SK-N-SH treated with all-trans-retinoic acid at 6 μM for 48 hours (cell line): Measurements from ENCODE around the gene ESPNL.

Experiments
- ATAC-seq: fragments of 200-7000 bp; cut with Tn5 transposase; 3 replicates; pipeline ENCODE4 v1.9.1; 2020; ENCODE audit warnings: mild to moderate bottlenecking, moderate library complexity
- ARNTL ChIP-seq: fragments of 450-650 bp; formaldehyde crosslinking; IDR thresholded peaks from 2 replicates; pipeline ENCODE4 v1.5.0; 2020; ENCODE audit warnings: low read depth, mild to moderate bottlenecking, moderate library complexity, borderline replicate concordance
- BACH2 ChIP-seq: fragments of 250-450 bp; sonication (Bioruptor Pico); IDR thresholded peaks from 2 replicates; pipeline ENCODE4 v1.9.0; 2021; ENCODE audit warnings: mild to moderate bottlenecking, borderline replicate concordance
- ESRRG ChIP-seq: fragments of 250-450 bp; sonication (Bioruptor Pico); IDR thresholded peaks from 2 replicates; pipeline ENCODE4 v1.6.1; 2021; ENCODE audit warnings: mild to moderate bottlenecking
- GLIS3 ChIP-seq: fragments of 250-450 bp; sonication (Bioruptor Pico); IDR thresholded peaks from 2 replicates; pipeline ENCODE4 v1.5.0; 2020; ENCODE audit warnings: mild to moderate bottlenecking, moderate library complexity
- OSR1 ChIP-seq: fragments of 250-450 bp; sonication (Bioruptor Pico); IDR thresholded peaks from 2 replicates; pipeline ENCODE4 v1.8.0; 2022; ENCODE audit warnings: moderate library complexity, mild to moderate bottlenecking, inconsistent platforms
- PPARA ChIP-seq: fragments of 250-450 bp; sonication (Bioruptor Pico); IDR thresholded peaks from 2 replicates; pipeline ENCODE4 v1.5.0; 2020; ENCODE audit warnings: mild to moderate bottlenecking, borderline replicate concordance
- RARB ChIP-seq: fragments of 250-450 bp; sonication (Bioruptor Pico); IDR thresholded peaks from 2 replicates; pipeline ENCODE4 v1.8.0; 2021; ENCODE audit warnings: mild to moderate bottlenecking, moderate library complexity
- SNAI2 ChIP-seq: fragments of 250-450 bp; sonication (Bioruptor Pico); IDR thresholded peaks from 2 replicates; pipeline ENCODE4 v1.5.0; 2020; ENCODE audit warnings: mild to moderate bottlenecking, moderate library complexity
- TCF4 ChIP-seq: fragments of 250-450 bp; sonication (Bioruptor Pico); IDR thresholded peaks from 2 replicates; pipeline ENCODE4 v1.8.0; 2021; ENCODE audit warnings: mild to moderate bottlenecking, moderate library complexity, borderline replicate concordance
- TOX ChIP-seq: fragments of 250-450 bp; sonication (Bioruptor Pico); IDR thresholded peaks from 2 replicates; pipeline ENCODE4 v1.8.0; 2021; ENCODE audit warnings: mild to moderate bottlenecking, moderate library complexity, borderline replicate concordance
- ZFP30 ChIP-seq: fragments of 450-650 bp; formaldehyde crosslinking; IDR thresholded peaks from 2 replicates; pipeline ENCODE4 v1.5.0; 2022; ENCODE audit warnings: mild to moderate bottlenecking, moderate library complexity
- ZNF565 ChIP-seq: fragments of 450-650 bp; formaldehyde crosslinking; conservative IDR thresholded peaks from 2 replicates; pipeline ENCODE4 v1.5.0; 2020; ENCODE audit warnings: low read depth, mild to moderate bottlenecking, moderate library complexity
- ZNF70 ChIP-seq: fragments of 450-650 bp; formaldehyde crosslinking; IDR thresholded peaks from 2 replicates; pipeline ENCODE4 v1.5.0; 2020; ENCODE audit warnings: mild to moderate bottlenecking, moderate library complexity
- ZNF8 ChIP-seq: fragments of 450-650 bp; formaldehyde crosslinking; IDR thresholded peaks from 2 replicates; pipeline ENCODE4 v1.5.0; 2020; ENCODE audit warnings: mild to moderate bottlenecking, moderate library complexity
- TF ChIP-seq, protein P1 (sequence below): fragments of 250-450 bp; sonication (Bioruptor Pico); IDR thresholded peaks from 2 replicates; pipeline ENCODE4 v1.5.0; 2020; ENCODE audit warnings: mild to moderate bottlenecking, moderate library complexity
- TF ChIP-seq, protein P2 (sequence below): fragments of 250-450 bp; sonication (Bioruptor Pico); IDR thresholded peaks from 2 replicates; pipeline ENCODE4 v1.5.1; 2020; ENCODE audit warnings: low read depth, mild to moderate bottlenecking, moderate library complexity
- TF ChIP-seq, protein P3 (sequence below): fragments of 250-450 bp; sonication (Bioruptor Pico); IDR thresholded peaks from 2 replicates; pipeline ENCODE4 v1.8.0; 2021; ENCODE audit warnings: low read depth, mild to moderate bottlenecking, moderate library complexity, borderline replicate concordance
- TF ChIP-seq, protein P4 (sequence below): fragments of 250-450 bp; sonication (Bioruptor Pico); IDR thresholded peaks from 2 replicates; pipeline ENCODE4 v1.8.0; 2020; ENCODE audit warnings: mild to moderate bottlenecking, moderate library complexity, borderline replicate concordance
- TF ChIP-seq, protein P5 (sequence below): fragments of 250-450 bp; sonication (Bioruptor Pico); IDR thresholded peaks from 2 replicates; pipeline ENCODE4 v1.5.1; 2021; ENCODE audit warnings: mild to moderate bottlenecking, moderate library complexity

Gene ESPNL

DNA sequence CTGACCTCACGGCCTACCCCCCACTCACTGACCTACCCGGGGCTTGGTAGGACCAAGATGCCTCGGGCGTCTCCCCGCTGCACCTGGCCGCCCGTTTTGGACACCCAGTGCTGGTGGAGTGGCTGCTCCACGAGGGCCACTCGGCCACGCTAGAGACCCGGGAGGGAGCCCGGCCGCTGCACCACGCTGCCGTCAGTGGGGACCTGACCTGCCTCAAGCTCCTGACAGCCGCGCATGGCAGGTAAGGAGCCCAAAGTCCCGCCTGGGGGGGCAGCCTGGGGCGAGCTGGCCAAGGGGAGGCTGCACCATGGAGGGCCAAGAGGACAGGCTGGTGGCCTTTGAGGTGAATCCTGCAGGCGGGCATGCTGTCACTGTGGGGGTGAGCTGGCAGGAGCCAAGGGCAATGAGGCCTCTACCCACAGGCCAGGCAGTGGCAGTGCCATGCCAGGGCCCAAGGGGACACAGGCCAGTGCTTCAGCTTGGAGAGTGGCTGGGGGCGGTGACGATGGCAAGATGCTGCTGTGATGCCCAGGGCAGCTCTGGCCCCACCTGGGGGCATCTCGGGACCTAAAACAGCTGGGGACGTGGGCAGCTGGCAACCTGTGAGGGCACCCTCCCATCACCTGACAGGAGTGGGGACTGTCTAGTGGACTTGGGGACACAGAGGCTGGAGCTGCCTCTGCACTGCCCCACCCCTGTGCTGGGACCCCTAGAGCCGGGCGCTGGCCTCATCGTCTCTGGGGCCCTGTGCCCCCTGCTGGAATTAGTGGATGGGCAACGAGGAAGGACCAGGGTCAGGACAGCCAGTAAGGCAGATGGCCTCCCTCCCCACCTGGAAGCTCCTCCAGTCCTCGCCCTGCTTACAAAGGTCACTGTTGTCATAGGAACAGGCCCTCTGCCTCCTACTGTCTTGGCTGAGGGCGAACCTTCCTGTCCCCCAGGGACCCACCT lies 2.0 kb downstream of the ESPNL start (continued):
- TF ChIP-seq, protein P1, sequence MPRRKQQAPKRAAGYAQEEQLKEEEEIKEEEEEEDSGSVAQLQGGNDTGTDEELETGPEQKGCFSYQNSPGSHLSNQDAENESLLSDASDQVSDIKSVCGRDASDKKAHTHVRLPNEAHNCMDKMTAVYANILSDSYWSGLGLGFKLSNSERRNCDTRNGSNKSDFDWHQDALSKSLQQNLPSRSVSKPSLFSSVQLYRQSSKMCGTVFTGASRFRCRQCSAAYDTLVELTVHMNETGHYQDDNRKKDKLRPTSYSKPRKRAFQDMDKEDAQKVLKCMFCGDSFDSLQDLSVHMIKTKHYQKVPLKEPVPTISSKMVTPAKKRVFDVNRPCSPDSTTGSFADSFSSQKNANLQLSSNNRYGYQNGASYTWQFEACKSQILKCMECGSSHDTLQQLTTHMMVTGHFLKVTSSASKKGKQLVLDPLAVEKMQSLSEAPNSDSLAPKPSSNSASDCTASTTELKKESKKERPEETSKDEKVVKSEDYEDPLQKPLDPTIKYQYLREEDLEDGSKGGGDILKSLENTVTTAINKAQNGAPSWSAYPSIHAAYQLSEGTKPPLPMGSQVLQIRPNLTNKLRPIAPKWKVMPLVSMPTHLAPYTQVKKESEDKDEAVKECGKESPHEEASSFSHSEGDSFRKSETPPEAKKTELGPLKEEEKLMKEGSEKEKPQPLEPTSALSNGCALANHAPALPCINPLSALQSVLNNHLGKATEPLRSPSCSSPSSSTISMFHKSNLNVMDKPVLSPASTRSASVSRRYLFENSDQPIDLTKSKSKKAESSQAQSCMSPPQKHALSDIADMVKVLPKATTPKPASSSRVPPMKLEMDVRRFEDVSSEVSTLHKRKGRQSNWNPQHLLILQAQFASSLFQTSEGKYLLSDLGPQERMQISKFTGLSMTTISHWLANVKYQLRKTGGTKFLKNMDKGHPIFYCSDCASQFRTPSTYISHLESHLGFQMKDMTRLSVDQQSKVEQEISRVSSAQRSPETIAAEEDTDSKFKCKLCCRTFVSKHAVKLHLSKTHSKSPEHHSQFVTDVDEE = no peak
- TF ChIP-seq SNAI2 (CRISPR knock-in tag) (no peak), ZNF565 (no peak)

DNA sequence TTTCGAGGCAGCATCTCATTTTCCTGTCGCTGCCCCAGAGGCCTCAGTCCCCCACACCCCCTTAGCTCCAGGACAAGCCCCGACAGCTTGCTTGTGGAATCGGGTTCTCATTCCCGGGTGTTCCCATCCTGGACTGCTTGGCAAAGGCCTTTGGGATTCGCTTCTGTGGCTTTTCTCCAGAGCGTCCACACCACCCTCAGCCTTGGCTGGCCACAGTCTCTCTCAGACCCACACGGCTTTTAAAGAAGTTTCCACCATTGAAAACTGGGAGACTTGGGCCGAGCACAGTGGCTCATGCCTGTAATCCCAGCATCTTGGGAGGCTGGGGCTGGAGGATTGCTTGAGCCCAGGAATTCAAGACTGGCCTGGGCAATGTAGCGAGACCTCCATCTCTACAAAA lies 2.7 kb downstream of the ESPNL start:
- TF ChIP-seq, protein P2, sequence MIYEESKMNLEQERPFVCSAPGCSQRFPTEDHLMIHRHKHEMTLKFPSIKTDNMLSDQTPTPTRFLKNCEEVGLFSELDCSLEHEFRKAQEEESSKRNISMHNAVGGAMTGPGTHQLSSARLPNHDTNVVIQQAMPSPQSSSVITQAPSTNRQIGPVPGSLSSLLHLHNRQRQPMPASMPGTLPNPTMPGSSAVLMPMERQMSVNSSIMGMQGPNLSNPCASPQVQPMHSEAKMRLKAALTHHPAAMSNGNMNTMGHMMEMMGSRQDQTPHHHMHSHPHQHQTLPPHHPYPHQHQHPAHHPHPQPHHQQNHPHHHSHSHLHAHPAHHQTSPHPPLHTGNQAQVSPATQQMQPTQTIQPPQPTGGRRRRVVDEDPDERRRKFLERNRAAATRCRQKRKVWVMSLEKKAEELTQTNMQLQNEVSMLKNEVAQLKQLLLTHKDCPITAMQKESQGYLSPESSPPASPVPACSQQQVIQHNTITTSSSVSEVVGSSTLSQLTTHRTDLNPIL (CRISPR knock-in tag) = no peak
- TF ChIP-seq RARB (CRISPR knock-in tag) (no peak), TOX (no peak), SNAI2 (CRISPR knock-in tag) (no peak), ZNF565 (no peak), OSR1 (CRISPR knock-in tag) (no peak), ZNF8 (no peak), PPARA (CRISPR knock-in tag) (no peak), GLIS3 (CRISPR knock-in tag) (no peak)
- ATAC-seq = no peak

DNA sequence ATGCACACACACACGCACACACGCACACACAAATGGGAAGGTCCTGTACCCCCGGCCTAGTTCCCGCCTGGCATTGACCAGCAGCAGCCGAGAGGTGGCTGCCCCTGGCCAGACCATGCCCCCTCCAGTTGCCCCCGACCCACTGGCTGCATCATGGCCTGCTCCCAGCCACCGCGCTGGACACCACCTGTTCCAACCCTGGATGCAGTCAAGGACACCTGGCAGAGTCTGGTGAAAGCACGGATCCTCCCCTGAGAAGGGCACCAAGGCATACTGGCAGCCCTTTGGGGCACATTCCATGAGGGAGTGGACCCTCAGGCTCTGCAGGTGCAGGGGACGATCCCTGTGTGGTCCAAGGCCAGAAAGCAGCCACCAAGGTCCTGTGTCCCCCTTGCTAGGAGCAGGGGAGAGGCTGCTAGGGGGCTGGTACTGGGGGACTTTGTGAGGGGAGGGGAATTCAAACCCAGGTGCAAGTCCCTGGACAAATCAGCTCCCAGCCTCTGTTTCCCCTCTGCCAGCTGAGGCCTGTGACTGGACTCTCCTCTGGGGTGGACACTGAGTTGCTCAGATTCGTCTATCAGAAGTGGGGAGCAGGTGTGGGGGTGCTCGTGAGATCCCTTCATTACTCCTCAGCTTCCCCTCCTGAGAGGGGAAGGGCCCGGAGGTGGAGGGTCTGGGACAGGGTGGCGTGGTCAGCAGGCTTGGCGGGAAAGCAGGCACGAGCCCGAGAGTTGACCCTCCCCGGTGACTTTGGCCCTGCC lies 3.5 kb downstream of the ESPNL start:
- no peak for TF ChIP-seq RARB (CRISPR knock-in tag)
- TF ChIP-seq ARNTL (CRISPR knock-in tag) = no peak
- TF ChIP-seq, protein P3, sequence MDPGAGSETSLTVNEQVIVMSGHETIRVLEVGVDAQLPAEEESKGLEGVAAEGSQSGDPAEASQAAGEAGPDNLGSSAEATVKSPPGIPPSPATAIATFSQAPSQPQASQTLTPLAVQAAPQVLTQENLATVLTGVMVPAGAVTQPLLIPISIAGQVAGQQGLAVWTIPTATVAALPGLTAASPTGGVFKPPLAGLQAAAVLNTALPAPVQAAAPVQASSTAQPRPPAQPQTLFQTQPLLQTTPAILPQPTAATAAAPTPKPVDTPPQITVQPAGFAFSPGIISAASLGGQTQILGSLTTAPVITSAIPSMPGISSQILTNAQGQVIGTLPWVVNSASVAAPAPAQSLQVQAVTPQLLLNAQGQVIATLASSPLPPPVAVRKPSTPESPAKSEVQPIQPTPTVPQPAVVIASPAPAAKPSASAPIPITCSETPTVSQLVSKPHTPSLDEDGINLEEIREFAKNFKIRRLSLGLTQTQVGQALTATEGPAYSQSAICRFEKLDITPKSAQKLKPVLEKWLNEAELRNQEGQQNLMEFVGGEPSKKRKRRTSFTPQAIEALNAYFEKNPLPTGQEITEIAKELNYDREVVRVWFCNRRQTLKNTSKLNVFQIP (CRISPR knock-in tag) = no peak
- TF ChIP-seq, protein P4, sequence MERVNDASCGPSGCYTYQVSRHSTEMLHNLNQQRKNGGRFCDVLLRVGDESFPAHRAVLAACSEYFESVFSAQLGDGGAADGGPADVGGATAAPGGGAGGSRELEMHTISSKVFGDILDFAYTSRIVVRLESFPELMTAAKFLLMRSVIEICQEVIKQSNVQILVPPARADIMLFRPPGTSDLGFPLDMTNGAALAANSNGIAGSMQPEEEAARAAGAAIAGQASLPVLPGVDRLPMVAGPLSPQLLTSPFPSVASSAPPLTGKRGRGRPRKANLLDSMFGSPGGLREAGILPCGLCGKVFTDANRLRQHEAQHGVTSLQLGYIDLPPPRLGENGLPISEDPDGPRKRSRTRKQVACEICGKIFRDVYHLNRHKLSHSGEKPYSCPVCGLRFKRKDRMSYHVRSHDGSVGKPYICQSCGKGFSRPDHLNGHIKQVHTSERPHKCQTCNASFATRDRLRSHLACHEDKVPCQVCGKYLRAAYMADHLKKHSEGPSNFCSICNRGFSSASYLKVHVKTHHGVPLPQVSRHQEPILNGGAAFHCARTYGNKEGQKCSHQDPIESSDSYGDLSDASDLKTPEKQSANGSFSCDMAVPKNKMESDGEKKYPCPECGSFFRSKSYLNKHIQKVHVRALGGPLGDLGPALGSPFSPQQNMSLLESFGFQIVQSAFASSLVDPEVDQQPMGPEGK (CRISPR knock-in tag) = no peak
- no peak for TF ChIP-seq TCF4
- TF ChIP-seq, protein P5, sequence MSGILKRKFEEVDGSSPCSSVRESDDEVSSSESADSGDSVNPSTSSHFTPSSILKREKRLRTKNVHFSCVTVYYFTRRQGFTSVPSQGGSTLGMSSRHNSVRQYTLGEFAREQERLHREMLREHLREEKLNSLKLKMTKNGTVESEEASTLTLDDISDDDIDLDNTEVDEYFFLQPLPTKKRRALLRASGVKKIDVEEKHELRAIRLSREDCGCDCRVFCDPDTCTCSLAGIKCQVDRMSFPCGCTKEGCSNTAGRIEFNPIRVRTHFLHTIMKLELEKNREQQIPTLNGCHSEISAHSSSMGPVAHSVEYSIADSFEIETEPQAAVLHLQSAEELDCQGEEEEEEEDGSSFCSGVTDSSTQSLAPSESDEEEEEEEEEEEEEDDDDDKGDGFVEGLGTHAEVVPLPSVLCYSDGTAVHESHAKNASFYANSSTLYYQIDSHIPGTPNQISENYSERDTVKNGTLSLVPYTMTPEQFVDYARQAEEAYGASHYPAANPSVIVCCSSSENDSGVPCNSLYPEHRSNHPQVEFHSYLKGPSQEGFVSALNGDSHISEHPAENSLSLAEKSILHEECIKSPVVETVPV (CRISPR knock-in tag) = no peak
- TF ChIP-seq BACH2 = no peak
- ATAC-seq = no peak

DNA sequence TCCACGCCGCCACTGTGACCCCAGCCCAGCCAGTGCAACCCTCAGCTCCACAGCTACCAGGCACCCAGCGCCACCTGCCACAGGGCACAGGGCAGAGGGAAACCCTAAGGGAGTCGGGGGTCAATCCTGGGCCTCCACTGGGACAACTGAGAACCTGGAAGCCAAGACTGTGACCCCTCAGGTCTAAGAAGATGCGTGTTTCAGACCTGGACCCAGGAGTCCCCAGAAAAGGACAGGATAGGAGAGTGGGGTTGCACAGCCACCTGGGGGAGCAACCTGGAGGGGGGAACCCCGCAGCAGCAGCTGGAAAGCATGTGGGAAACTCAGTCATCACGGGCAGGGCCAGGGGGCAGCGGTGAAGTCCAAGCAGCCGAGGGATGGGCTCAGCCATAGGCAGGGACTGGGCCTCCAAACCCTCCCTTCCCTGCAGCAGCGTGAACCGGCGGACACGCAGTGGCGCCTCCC lies 4.1 kb downstream of the ESPNL start:
- no peak for ATAC-seq
- TF ChIP-seq ZFP30 (CRISPR knock-in tag) (no peak), BACH2 (no peak), ZNF565 (no peak), SNAI2 (CRISPR knock-in tag) (no peak), ESRRG (no peak), ARNTL (CRISPR knock-in tag) (no peak), ZNF70 (CRISPR knock-in tag) (no peak)
- TF ChIP-seq, protein P4 (CRISPR knock-in tag) = no peak
- TF ChIP-seq, protein P2 (CRISPR knock-in tag) = no peak
- TF ChIP-seq, protein P5 (CRISPR knock-in tag) = no peak
